ENCODE results near the gene KCNJ1.

DNA sequence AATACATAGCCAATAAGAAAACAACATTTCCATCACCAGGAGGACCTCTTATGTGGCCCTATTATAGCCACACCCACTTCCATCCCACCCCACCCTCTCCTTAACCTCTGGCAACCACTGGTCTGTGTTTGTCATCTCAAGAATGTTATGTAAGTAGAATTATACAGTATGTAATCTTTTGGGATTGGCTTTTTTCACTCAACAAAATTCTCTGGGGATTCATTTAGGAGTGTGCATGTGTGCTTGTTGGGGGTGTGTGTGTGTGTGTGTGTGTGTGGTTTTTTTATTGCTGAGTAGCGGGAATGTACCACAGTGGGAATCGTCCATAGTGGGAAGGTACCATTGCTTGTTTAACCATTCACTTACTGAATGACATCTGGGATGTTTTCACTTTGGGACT is 29.3 kb upstream of the KCNJ1 start:
- TF ChIP-seq CTCF (IDR thresholded peaks at IDR 0.05), result no peak
- TF ChIP-seq POLR2A (IDR thresholded peaks at IDR 0.05), result no peak
